GM12872 (cell line): ENCODE results near the gene ZNF8.

Experiments
- TF ChIP-seq, protein P1 (sequence below): IDR thresholded peaks from 3 replicates; pipeline ENCODE4 v1.5.1; 2011; ENCODE audit warnings: low read depth, mild to moderate bottlenecking, low read length, moderate library complexity; ENCODE audit not compliant: insufficient read depth

The ZNF8 gene

GRCh38 chr19:58277748-58278540 lies 811 bp upstream of the ZNF8 start:
- TF ChIP-seq, protein P1, sequence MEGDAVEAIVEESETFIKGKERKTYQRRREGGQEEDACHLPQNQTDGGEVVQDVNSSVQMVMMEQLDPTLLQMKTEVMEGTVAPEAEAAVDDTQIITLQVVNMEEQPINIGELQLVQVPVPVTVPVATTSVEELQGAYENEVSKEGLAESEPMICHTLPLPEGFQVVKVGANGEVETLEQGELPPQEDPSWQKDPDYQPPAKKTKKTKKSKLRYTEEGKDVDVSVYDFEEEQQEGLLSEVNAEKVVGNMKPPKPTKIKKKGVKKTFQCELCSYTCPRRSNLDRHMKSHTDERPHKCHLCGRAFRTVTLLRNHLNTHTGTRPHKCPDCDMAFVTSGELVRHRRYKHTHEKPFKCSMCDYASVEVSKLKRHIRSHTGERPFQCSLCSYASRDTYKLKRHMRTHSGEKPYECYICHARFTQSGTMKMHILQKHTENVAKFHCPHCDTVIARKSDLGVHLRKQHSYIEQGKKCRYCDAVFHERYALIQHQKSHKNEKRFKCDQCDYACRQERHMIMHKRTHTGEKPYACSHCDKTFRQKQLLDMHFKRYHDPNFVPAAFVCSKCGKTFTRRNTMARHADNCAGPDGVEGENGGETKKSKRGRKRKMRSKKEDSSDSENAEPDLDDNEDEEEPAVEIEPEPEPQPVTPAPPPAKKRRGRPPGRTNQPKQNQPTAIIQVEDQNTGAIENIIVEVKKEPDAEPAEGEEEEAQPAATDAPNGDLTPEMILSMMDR = no peak

DNA sequence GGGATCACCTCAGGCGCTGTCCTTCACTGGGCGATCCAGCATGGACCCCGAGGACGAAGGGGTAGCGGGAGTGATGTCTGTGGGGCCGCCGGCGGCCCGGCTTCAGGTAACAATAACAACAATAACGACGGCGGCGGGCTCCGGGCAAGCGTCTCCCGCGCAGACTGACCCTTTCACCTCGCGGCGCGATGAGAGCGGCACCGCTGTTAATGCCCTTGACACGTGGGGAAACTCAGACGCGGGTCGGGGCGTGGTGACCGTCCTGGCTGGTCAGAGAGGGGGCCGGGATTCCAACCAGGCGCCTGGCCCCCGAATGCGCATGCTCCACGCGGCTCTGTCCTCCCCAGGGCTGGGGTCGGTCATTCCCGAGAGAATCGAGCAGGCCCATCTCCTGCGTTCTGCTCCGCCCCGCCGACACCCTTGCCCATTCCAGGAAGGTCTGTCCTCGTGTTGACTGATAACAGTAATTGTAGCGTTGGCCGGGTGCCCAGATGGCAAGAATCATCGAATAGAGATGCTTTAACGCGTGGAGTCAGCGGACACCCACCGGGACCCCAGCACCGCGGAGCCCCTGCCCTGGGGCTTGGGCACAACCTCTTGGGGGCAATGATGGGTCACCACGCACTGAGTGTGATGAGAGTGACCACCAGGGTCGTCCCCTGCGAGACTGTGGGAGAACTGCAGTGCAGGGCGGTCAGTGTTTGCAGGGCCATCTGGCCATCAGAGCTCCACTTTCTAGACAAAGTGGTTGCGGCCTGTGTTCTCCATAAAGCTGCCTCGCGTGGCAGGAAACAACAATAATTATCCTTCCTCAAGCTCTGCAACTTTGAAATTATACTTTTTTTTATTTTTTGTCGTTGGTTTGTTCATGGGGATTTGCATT lies 528 bp downstream of the ZNF8 start:
- TF ChIP-seq, protein P1 = no peak

GRCh38 chr19:58279925-58280316 lies 1.2 kb downstream of the ZNF8 start:
- TF ChIP-seq, protein P1 = no peak

GRCh38 chr19:58284199-58284598 lies 5.4 kb downstream of the ZNF8 start:
- TF ChIP-seq, protein P1 = no peak

GRCh38 chr19:58291943-58292342 lies 13.2 kb downstream of the ZNF8 start:
- TF ChIP-seq, protein P1 = no peak

DNA sequence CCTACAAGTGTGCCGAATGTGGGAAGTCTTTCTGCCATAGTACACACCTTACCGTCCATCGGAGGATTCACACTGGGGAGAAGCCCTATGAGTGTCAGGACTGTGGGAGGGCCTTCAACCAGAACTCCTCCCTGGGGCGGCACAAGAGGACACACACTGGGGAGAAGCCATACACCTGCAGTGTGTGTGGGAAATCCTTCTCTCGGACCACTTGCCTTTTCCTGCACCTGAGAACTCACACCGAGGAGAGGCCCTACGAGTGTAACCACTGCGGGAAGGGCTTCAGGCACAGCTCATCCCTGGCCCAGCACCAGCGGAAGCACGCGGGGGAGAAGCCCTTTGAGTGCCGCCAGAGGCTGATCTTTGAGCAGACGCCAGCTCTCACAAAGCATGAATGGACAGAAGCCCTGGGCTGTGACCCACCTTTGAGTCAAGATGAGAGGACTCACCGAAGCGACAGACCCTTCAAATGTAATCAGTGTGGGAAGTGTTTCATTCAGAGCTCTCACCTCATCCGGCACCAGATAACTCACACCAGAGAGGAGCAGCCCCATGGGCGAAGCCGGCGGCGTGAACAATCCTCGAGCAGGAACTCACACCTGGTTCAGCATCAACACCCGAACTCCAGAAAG lies 16.1 kb downstream of the ZNF8 start:
- TF ChIP-seq, protein P1 = no peak

- TF ChIP-seq, protein P1 = no peak
Measured at GRCh38 chr19:58296104-58296503, 17.3 kb downstream of the ZNF8 start.
